Measurements from ENCODE around the gene POLE. TPM values are rescaled to one million over a fixed set of nuclear protein-coding genes. Genes with fewer than 3 reads are reported as not detected.

Gene POLE
- total RNA-seq, 2 donors from 2014 or later: 41.3 to 45.7 TPM

DNA sequence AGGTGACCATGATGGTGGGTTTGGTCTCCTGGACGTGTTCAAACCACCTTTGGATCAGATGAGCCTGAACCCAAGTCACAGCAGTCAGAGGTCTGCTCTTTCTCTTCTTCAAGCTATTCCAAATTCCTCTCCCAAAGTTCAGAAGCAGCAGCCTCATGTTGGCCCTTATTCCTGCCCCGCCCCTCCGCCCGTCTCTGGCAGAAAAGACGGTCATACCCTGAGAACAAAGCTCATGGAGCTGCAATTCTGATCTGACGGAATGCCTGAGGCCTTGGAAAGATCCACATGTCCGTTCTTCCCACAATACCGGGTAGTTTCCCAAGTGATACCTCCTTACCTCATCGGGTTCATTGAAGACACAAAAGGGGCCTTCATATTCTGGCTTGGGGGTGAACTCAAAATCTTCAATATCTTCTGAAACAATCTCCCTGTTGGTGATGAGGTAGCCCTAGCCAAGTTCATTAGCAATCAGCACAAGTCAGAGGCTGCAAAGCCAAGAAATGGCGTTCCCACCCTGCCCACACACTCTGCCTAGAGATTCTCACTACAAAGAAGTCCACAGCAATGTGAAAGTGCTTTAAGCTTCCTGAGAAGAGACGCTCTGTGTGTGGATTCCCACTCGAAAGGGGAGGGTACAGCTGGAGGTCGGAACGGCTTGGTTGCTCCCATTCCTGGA, 11.2 kb downstream of the POLE start:
- TF ChIP-seq, protein P1, sequence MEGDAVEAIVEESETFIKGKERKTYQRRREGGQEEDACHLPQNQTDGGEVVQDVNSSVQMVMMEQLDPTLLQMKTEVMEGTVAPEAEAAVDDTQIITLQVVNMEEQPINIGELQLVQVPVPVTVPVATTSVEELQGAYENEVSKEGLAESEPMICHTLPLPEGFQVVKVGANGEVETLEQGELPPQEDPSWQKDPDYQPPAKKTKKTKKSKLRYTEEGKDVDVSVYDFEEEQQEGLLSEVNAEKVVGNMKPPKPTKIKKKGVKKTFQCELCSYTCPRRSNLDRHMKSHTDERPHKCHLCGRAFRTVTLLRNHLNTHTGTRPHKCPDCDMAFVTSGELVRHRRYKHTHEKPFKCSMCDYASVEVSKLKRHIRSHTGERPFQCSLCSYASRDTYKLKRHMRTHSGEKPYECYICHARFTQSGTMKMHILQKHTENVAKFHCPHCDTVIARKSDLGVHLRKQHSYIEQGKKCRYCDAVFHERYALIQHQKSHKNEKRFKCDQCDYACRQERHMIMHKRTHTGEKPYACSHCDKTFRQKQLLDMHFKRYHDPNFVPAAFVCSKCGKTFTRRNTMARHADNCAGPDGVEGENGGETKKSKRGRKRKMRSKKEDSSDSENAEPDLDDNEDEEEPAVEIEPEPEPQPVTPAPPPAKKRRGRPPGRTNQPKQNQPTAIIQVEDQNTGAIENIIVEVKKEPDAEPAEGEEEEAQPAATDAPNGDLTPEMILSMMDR (IDR thresholded peaks at IDR 0.05): no peak
- ATAC-seq (ENCODE audit: insufficient number of reproducible peaks, low FRiP score, low read depth): no peak
- H3K4me3 ChIP-seq: no peak overlapping the region
- no peak for DNase-seq (ENCODE audit: low spot score)
- no peaks in the 10 kb centered on the region for H3K4me1 ChIP-seq (ENCODE audit: control insufficient read depth in 1 of 2, low read depth in 2 of 2)
- H3K27me3 ChIP-seq (replicated peaks; ENCODE audit: insufficient read depth): no peaks in the 10 kb centered on the region
- no peak overlapping the region for H3K27ac ChIP-seq
- H3K36me3 ChIP-seq: peaks cover 49% of the 10 kb centered on the region
- H3K9me3 ChIP-seq: no peaks in the 10 kb centered on the region

DNA sequence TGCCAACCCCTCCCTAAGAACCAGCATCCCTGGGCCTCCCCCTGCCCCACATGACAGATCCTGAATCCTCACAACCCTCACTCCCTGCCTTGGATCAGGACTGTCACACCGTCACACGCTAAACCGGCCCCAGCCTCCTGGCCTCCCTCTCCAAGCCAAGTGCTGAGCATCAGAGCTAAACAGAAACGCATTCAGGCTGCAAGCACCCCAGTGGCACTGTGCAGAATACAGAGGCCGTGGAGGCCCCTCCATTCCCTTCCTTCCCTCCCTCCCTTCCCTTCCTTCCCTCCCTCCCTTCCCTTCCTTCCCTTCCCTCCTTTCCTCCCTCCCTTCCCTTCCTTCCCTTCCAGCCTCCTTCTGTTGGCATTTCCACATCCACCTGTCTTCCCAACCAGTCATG, 12.6 kb downstream of the POLE start:
- H3K4me1 ChIP-seq (ENCODE audit: control insufficient read depth in 1 of 2, low read depth in 2 of 2): no peaks in the 10 kb centered on the region
- ATAC-seq (ENCODE audit: insufficient number of reproducible peaks, low FRiP score, low read depth): no peak
- DNase-seq (ENCODE audit: low spot score): no peak
- peaks cover 47% of the 10 kb centered on the region for H3K36me3 ChIP-seq
- TF ChIP-seq, protein P1 (IDR thresholded peaks at IDR 0.05): no peak
- no peaks in the 10 kb centered on the region for H3K27me3 ChIP-seq (replicated peaks; ENCODE audit: insufficient read depth)
- no peak overlapping the region for H3K4me3 ChIP-seq
- H3K9me3 ChIP-seq: no peaks in the 10 kb centered on the region
- H3K27ac ChIP-seq: no peak overlapping the region

DNA sequence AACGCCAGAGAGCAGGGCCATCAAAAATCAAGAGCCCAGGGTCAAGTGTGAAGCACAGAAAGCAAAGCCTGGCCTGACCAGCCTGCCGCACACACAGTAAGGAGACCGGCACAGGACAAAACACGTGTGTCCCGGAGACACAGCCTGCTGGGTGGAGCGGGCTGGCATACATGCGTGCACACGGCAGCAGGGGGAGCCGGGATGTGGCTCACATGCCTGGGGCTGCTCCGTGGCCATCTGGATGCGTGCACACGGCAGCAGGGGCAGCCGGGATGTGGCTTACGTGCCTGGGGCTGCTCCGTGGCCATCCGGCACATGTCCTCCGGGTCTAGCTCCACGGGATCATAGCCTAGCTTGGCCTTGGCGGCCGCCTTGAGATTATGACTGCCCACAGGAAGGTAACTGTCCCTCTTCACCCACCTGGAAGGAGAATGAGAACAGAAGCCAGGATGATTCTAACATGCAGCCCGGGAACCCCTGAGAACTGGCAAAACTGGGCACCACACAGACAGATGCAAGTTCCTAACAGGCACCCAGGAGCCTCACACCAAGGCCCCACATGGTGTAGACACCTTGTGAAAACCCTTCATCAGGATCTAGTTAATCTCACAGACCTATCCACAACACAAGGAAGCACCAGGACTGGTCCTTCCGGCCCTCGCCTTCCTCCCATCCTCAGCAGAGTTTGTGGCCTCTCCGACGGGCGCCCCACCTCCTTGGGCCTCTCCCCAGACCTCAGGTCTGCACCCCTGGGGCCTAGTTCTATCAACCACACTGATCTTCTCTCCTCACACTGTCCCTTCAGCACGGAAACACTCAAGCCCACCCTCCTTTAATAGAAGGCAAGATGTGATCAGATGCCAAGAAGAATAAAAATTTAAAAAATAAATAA, 13.6 kb downstream of the POLE start:
- Histone ChIP-seq H3K27me3 (replicated peaks; ENCODE audit: insufficient read depth) (no peaks in the 10 kb centered on the region), H3K4me1 (ENCODE audit: control insufficient read depth in 1 of 2, low read depth in 2 of 2) (no peaks in the 10 kb centered on the region), H3K9me3 (no peaks in the 10 kb centered on the region), H3K27ac (no peak overlapping the region), H3K36me3 (peaks cover 42% of the 10 kb centered on the region), H3K4me3 (no peak overlapping the region)
- DNase-seq (ENCODE audit: low spot score) (no peak), ATAC-seq (ENCODE audit: insufficient number of reproducible peaks, low FRiP score, low read depth) (no peak)
- TF ChIP-seq, protein P1 (IDR thresholded peaks at IDR 0.05): no peak

DNA sequence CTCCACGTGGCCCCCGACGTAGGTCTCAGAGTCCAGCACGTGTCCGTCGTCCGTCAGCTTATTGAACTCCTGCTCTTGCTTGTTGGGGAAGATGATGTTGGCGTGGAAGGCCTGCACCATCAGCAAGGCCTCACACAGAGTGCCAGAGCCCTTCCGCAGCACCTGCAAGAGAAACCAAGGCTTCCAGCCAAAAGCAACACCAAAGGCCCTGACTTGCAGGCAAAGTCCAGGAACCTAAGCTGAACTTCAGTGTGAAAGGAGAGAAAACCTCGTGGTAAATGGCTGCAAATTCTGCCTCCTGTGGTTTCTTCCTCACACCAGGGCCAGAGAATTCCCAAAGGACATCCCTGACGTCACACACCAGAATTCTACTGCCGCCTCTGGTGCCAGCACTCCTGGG, 14.5 kb downstream of the POLE start:
- Histone ChIP-seq H3K36me3 (peaks cover 46% of the 10 kb centered on the region), H3K4me1 (ENCODE audit: control insufficient read depth in 1 of 2, low read depth in 2 of 2) (no peaks in the 10 kb centered on the region), H3K27ac (no peak overlapping the region), H3K27me3 (replicated peaks; ENCODE audit: insufficient read depth) (no peaks in the 10 kb centered on the region), H3K9me3 (no peaks in the 10 kb centered on the region), H3K4me3 (no peak overlapping the region)
- TF ChIP-seq, protein P1 (IDR thresholded peaks at IDR 0.05): no peak
- no peak for DNase-seq (ENCODE audit: low spot score)
- ATAC-seq (ENCODE audit: insufficient number of reproducible peaks, low FRiP score, low read depth): no peak

DNA sequence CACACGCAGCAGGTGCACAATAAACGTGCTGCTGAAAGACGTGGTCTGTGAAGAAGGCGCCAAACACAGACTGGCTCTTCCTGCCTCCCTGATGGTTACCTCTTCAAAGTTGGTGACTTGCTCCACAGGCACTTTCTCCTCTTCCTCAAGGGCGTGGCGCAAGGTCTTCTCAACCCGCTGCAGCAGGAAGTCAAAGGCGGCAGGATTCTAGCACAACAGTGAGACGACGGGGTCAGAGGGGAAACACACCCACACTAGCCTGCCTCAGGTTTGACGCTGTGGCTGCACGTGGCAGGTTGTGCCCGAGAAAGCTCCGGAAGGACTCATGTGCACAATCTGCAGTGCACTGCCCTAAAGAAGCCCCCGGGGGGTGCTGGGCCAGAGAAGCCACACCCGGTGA, 15.0 kb downstream of the POLE start:
- Histone ChIP-seq H3K36me3 (peaks cover 47% of the 10 kb centered on the region), H3K4me3 (no peak overlapping the region), H3K27ac (no peak overlapping the region), H3K9me3 (no peaks in the 10 kb centered on the region), H3K27me3 (replicated peaks; ENCODE audit: insufficient read depth) (no peaks in the 10 kb centered on the region), H3K4me1 (ENCODE audit: control insufficient read depth in 1 of 2, low read depth in 2 of 2) (no peaks in the 10 kb centered on the region)
- DNase-seq (ENCODE audit: low spot score) (no peak), ATAC-seq (ENCODE audit: insufficient number of reproducible peaks, low FRiP score, low read depth) (no peak)
- TF ChIP-seq, protein P1 (IDR thresholded peaks at IDR 0.05): no peak

Measured in thoracic aorta (tissue), 2 donors.